NCI-H2196 (cell line): ENCODE measurements around the gene ZNF398.
"Not testable (repeated sequence)": the region's sequence is repeated elsewhere in the genome, so short reads cannot be mapped to it uniquely, and the experiment has no call there.

Experiments
- DNase-seq: peaks from one replicate; lab custom pipeline; 2025; ENCODE audit not compliant: unreplicated experiment; lab: John Stamatoyannopoulos, UW

The ZNF398 gene

GRCh38 chr7:149223761-149224160 lies 76.5 kb downstream of the ZNF398 start:
- DNase-seq, result no peak

GRCh38 chr7:149224352-149224751 lies 77.1 kb downstream of the ZNF398 start:
- DNase-seq, result no peak

GRCh38 chr7:149225106-149225505 lies 77.9 kb downstream of the ZNF398 start:
- DNase-seq, result no peak

- DNase-seq, result no peak
Observed at GRCh38 chr7:149225656-149226055, 78.4 kb downstream of the ZNF398 start.

- not testable (repeated sequence) for DNase-seq
Observed at GRCh38 chr7:149226366-149226765, 79.1 kb downstream of the ZNF398 start.

- no peak for DNase-seq
Observed at GRCh38 chr7:149226840-149227494, 79.7 kb downstream of the ZNF398 start.

- DNase-seq, result no peak
Observed at GRCh38 chr7:149228831-149229471, 81.7 kb downstream of the ZNF398 start.

- no peak for DNase-seq
Observed at GRCh38 chr7:149229526-149229925, 82.3 kb downstream of the ZNF398 start.

GRCh38 chr7:149232362-149232761 lies 85.1 kb downstream of the ZNF398 start:
- no peak for DNase-seq
